Amniotic epithelial cell (primary cell): Measurements from ENCODE around the gene TPRN.
"Not testable (repeated sequence)": the region's sequence is repeated elsewhere in the genome, so short reads cannot be mapped to it uniquely, and the experiment has no call there.

Experiments used
- DNase-seq: peaks from one replicate; pipeline ENCODE4 v3.0.0-alpha.2; 2010; ENCODE audit warnings: low read depth

Gene TPRN

GRCh38 chr9:137200311-137201204 lies at the start of gene TPRN:
Gene TPRN, minus strand, starts transcription at chr9:137200741. Its CDS starts 30 bp downstream, at chr9:137200711.
- DNase-seq, result peak; percentile 98

GRCh38 chr9:137247916-137248175 lies 47.3 kb upstream of the TPRN start:
- no peak for DNase-seq

- peak; percentile 62 for DNase-seq
These were observed 46.8 kb upstream of the TPRN start for GRCh38 chr9:137247135-137247915.

GRCh38 chr9:137245450-137246421 lies 45.2 kb upstream of the TPRN start:
- DNase-seq, result no peak

GRCh38 chr9:137244486-137245449 lies 44.2 kb upstream of the TPRN start:
- DNase-seq, result no peak

GRCh38 chr9:137243626-137244485 lies 43.3 kb upstream of the TPRN start:
- no peak for DNase-seq

- not testable (repeated sequence) for DNase-seq
These were observed 42.7 kb upstream of the TPRN start for GRCh38 chr9:137243266-137243625.

GRCh38 chr9:137242269-137243203 lies 42.0 kb upstream of the TPRN start:
- DNase-seq, result no peak

GRCh38 chr9:137241490-137242268 lies 41.1 kb upstream of the TPRN start:
- DNase-seq, result no peak

- peak; percentile 100 for DNase-seq
These were observed 40.4 kb upstream of the TPRN start, which contains the start of gene TUBB4B for GRCh38 chr9:137240841-137241489. Gene TUBB4B, plus strand, starts transcription at chr9:137241287. Its CDS starts 74 bp downstream, at chr9:137241361.

GRCh38 chr9:137240318-137240840 lies 39.8 kb upstream of the TPRN start:
- peak; percentile 60 for DNase-seq

- not testable (repeated sequence) for DNase-seq
These were observed 39.1 kb upstream of the TPRN start for GRCh38 chr9:137239541-137240200.

GRCh38 chr9:137237759-137238726 lies 37.5 kb upstream of the TPRN start:
- no peak for DNase-seq

GRCh38 chr9:137236936-137237421 lies 36.4 kb upstream of the TPRN start:
- DNase-seq, result no peak
